Fibroblast of mammary gland (primary cell): ENCODE measurements around the gene DHRS13.

Experiments used
- DNase-seq: peaks from one replicate; pipeline ENCODE4 v3.0.0-alpha.2; 2010; ENCODE audit warnings: low read depth
- H3K4me3 ChIP-seq: 2 replicates; pipeline ENCODE4 v1.5.1; 2011; ENCODE audit warnings: low read depth, mild to moderate bottlenecking, low read length, moderate library complexity; ENCODE audit not compliant: control insufficient read depth
- TF ChIP-seq, protein P1 (sequence below): conservative IDR thresholded peaks from 2 replicates; pipeline ENCODE4 v1.5.1; 2011; ENCODE audit warnings: low read depth, low read length, inconsistent platforms; ENCODE audit not compliant: control insufficient read depth, insufficient read depth

DHRS13 gene

DNA sequence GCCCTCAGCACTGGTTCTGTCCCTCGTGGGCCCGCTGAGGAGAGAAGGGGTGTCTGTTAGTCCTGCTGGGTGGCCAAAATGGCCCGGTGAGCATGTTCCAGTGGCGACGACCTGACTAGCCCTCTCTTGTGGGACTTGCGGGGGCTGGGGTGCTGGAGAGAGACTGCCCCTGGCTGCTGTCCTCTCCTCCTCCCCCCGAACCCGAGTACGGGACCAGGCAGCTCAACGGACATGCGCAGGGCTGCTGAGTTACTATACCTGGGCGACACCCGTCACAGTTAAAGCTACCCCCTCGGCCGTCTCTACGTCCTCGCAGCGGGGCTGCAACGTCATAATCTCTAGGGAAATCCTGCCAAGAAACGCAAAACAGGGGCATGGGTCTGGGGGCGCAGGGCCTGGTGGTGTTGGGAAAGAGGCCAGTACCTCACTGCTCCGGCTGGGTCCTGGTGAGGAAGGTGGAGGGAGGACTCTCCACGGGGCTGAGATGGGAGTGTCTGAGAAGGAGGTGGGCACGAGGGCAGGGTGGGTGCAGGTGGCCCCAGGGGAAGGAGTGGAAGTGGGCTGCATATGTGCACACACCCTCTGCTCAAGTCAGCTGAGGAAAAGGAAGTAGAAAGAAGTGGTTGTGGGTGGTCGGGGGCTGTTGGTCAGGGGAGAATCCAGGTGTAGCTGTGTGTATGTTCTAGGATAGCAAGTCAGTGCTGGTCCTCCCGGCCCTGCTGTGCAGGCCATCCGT, 18.7 kb downstream of the DHRS13 start:
- no peak for DNase-seq
- no peak overlapping the region for H3K4me3 ChIP-seq
- TF ChIP-seq, protein P1, sequence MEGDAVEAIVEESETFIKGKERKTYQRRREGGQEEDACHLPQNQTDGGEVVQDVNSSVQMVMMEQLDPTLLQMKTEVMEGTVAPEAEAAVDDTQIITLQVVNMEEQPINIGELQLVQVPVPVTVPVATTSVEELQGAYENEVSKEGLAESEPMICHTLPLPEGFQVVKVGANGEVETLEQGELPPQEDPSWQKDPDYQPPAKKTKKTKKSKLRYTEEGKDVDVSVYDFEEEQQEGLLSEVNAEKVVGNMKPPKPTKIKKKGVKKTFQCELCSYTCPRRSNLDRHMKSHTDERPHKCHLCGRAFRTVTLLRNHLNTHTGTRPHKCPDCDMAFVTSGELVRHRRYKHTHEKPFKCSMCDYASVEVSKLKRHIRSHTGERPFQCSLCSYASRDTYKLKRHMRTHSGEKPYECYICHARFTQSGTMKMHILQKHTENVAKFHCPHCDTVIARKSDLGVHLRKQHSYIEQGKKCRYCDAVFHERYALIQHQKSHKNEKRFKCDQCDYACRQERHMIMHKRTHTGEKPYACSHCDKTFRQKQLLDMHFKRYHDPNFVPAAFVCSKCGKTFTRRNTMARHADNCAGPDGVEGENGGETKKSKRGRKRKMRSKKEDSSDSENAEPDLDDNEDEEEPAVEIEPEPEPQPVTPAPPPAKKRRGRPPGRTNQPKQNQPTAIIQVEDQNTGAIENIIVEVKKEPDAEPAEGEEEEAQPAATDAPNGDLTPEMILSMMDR: no peak

DNA sequence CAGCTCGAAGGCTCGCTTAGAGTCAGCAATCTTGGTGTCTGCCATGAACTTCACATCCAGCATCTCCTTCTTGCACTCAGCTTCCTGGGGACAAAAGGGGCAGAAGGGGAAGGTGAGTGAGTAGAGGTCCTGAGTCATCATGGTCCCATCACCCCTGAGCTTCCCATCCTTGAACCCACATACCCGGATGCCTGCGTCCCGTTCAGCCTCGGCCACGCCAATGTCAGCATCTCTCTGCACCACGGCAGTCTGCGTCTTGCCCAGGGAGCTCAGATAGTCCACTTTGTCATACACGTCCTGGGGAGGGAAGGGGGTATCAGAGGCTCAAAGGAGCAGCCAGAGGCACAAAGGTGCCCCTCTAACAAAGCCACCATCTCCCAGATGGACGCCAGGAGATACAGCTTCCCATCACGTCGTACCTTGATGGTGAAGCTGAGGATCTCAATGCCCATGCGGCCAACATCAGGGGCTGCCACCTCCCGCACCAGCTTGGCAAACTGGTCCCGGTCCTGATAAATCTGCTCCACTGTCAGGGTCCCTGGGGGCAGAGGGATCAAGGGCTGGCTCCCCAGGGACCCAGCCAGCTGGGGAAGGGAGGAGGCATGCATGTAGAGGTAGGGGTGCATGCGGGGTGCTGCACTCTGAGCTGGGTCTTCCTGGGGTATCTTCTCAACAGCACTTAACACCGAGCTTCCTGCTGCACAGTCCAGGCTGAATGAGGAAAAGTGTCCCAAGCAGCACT, 20.6 kb downstream of the DHRS13 start:
- TF ChIP-seq, protein P1: no peak
- H3K4me3 ChIP-seq: no peak overlapping the region
- no peak for DNase-seq

GRCh38 chr17:28881533-28882056, 21.3 kb downstream of the DHRS13 start:
- TF ChIP-seq, protein P1: no peak

GRCh38 chr17:28880572-28880945, 22.3 kb downstream of the DHRS13 start:
- DNase-seq: no peak
- TF ChIP-seq, protein P1: no peak
- no peak overlapping the region for H3K4me3 ChIP-seq

More at GRCh38 chr17:28881533-28882056, 21.3 kb downstream of the DHRS13 start:
- no peak overlapping the region for H3K4me3 ChIP-seq
- no peak for DNase-seq

- DNase-seq: no peak
- TF ChIP-seq, protein P1: no peak
- no peak overlapping the region for H3K4me3 ChIP-seq
Measured at GRCh38 chr17:28879886-28880571, 22.9 kb downstream of the DHRS13 start.

- TF ChIP-seq, protein P1: peak; percentile 45
- DNase-seq: peak; percentile 33
- H3K4me3 ChIP-seq: no peak overlapping the region
Measured at GRCh38 chr17:28878981-28879380, 23.9 kb downstream of the DHRS13 start.
